SK-N-SH (cell line): ENCODE data around the gene SLC26A11. TPM values are rescaled to one million over a fixed set of nuclear protein-coding genes. Genes with fewer than 3 reads are reported as not detected.

ENCODE experiments used
- CTCF ChIA-PET: fragments of 300-600, 350-600 bp; formaldehyde crosslinking; extraction: SDS; loops from one replicate; lab custom pipeline; 2021; lab: Yijun Ruan, JAX
- POLR2A ChIA-PET: fragments of 350-600 bp; sonication (Branson Sonifier 250); formaldehyde crosslinking; extraction: SDS; loops from one replicate; lab custom pipeline; 2020; ENCODE audit warnings: antibody characterized with exemption, inconsistent platforms; lab: Yijun Ruan, JAX
- DNase-seq: peaks from one replicate; pipeline ENCODE4 v3.0.0; 2012
- H2AFZ ChIP-seq: fragments of 200-600 bp; sonication (generic); 2 replicates; pipeline ENCODE4 v1.8.1; 2016; ENCODE audit warnings: antibody characterized with exemption, mild to moderate bottlenecking, low read depth
- H3F3A ChIP-seq: fragments of 200-600 bp; sonication (generic); replicated peaks from 2 replicates; pipeline ENCODE3; 2016; ENCODE audit warnings: antibody characterized with exemption, mild to moderate bottlenecking; ENCODE audit not compliant: insufficient read depth
- H3K27ac ChIP-seq, 2 experiments: fragments of 200-500 bp in 1 of 2; fragments of 200-600 bp in 1 of 2; sonication (Bioruptor generic) in 1 of 2; sonication (generic), shearing (Covaris generic) in 1 of 2; 2 replicates each; pipeline versions ENCODE4 v1.5.1 to v1.6.1; 2014 to 2016; ENCODE audit warnings: low read depth in 2 of 2, inconsistent platforms in 1 of 2, low read length in 1 of 2, mild to moderate bottlenecking in 1 of 2, mixed read lengths in 1 of 2
- H3K27me3 ChIP-seq: fragments of 200-600 bp; sonication (generic), shearing (Covaris generic); 2 replicates; pipeline ENCODE4 v1.6.1; 2016; ENCODE audit warnings: mixed run types; ENCODE audit not compliant: insufficient read depth
- H3K36me3 ChIP-seq, 2 experiments: fragments of 200-500 bp in 1 of 2; fragments of 200-600 bp in 1 of 2; sonication (Bioruptor generic) in 1 of 2; sonication (generic) in 1 of 2; replicated peaks in 1 of 2; 2 replicates each; pipeline versions ENCODE3 to v1.5.1; 2014 to 2016; ENCODE audit warnings: low read length in 1 of 2, mild to moderate bottlenecking in 1 of 2; ENCODE audit not compliant: insufficient read depth in 2 of 2, control insufficient read depth in 1 of 2
- H3K4me1 ChIP-seq, 2 experiments: fragments of 200-500 bp in 1 of 2; fragments of 200-600 bp in 1 of 2; sonication (Bioruptor generic) in 1 of 2; sonication (generic), shearing (Covaris generic) in 1 of 2; 2 replicates each; pipeline versions ENCODE4 v1.5.1 to v1.6.1; 2014 to 2016; ENCODE audit warnings: low read depth in 1 of 2, low read length in 1 of 2, mixed run types in 1 of 2; ENCODE audit not compliant: insufficient read depth in 2 of 2, control insufficient read depth in 1 of 2
- H3K4me2 ChIP-seq: fragments of 200-600 bp; sonication (generic), shearing (Covaris generic); 2 replicates; pipeline ENCODE4 v1.6.1; 2017; ENCODE audit warnings: mixed run types
- H3K4me3 ChIP-seq, 2 experiments: fragments of 200-500 bp in 1 of 2; fragments of 200-600 bp in 1 of 2; sonication (Bioruptor generic) in 1 of 2; sonication (generic), shearing (Covaris generic) in 1 of 2; 2 replicates each; pipeline versions ENCODE4 v1.5.1 to v1.8.1; 2014 to 2016; ENCODE audit warnings: low read depth in 2 of 2, inconsistent platforms in 1 of 2, low read length in 1 of 2, mild to moderate bottlenecking in 1 of 2, mixed read lengths in 1 of 2, moderate library complexity in 1 of 2
- H3K79me2 ChIP-seq: fragments of 200-600 bp; sonication (generic); 2 replicates; pipeline ENCODE4 v1.8.1; 2017; ENCODE audit warnings: mild to moderate bottlenecking; ENCODE audit not compliant: insufficient read depth
- H3K9ac ChIP-seq: fragments of 200-600 bp; sonication (generic); 2 replicates; pipeline ENCODE4 v1.6.1; 2017; ENCODE audit warnings: mixed run types
- H3K9me2 ChIP-seq: fragments of 200-600 bp; sonication (generic); 2 replicates; pipeline ENCODE4 v1.6.1; 2017; ENCODE audit warnings: mixed run types
- H3K9me3 ChIP-seq: fragments of 200-600 bp; sonication (generic); 2 replicates; pipeline ENCODE4 v1.6.1; 2017; ENCODE audit warnings: mixed run types, mild to moderate bottlenecking, moderate library complexity
- H4K20me1 ChIP-seq: fragments of 200-600 bp; sonication (generic); 2 replicates; pipeline ENCODE4 v1.6.1; 2017; ENCODE audit warnings: mild to moderate bottlenecking, mixed run types; ENCODE audit not compliant: insufficient read depth
- ELF1 ChIP-seq: IDR thresholded peaks from 2 replicates; pipeline ENCODE4 v1.4.0; 2012
- EP300 ChIP-seq, 2 experiments: IDR thresholded peaks; 2 replicates each; pipeline versions ENCODE4 v1.4.0 to v1.6.1; 2012; ENCODE audit warnings: borderline replicate concordance in 1 of 2, low read depth in 1 of 2, low read length in 1 of 2
- EZH2phosphoT487 ChIP-seq: fragments of 200-600 bp; sonication (generic); IDR thresholded peaks from 2 replicates; pipeline ENCODE4 v1.6.1; 2017; ENCODE audit warnings: low read depth, mixed run types, mild to moderate bottlenecking, antibody characterized with exemption, moderate library complexity, borderline replicate concordance
- GATA2 ChIP-seq: sonication (generic); formaldehyde crosslinking; IDR thresholded peaks from 2 replicates; pipeline ENCODE4 v1.5.0; 2020; ENCODE audit warnings: mild to moderate bottlenecking, missing genetic modification reagents
- JUND ChIP-seq: IDR thresholded peaks from 2 replicates; pipeline ENCODE4 v1.4.0; 2012
- MXI1 ChIP-seq: IDR thresholded peaks from 2 replicates; pipeline ENCODE4 v1.6.1; 2012; ENCODE audit warnings: mild to moderate bottlenecking, low read depth, low read length, improper control_type of control experiment
- NFIC ChIP-seq: IDR thresholded peaks from 2 replicates; pipeline ENCODE4 v1.4.0; 2012; ENCODE audit warnings: borderline replicate concordance
- RCOR1 ChIP-seq: fragments of 150-350 bp; IDR thresholded peaks from 2 replicates; pipeline ENCODE4 v1.6.1; 2017; ENCODE audit warnings: antibody characterized with exemption, low read length
- REST ChIP-seq: IDR thresholded peaks from 2 replicates; pipeline ENCODE4 v1.6.1; 2012; ENCODE audit warnings: mild to moderate bottlenecking, low read depth, low read length, moderate library complexity
- RFX5 ChIP-seq: IDR thresholded peaks from 2 replicates; pipeline ENCODE4 v1.6.1; 2012; ENCODE audit warnings: mild to moderate bottlenecking, improper control_type of control experiment, low read length
- TAF1 ChIP-seq: IDR thresholded peaks from 2 replicates; pipeline ENCODE4 v1.6.1; 2012; ENCODE audit warnings: low read depth, mild to moderate bottlenecking, low read length, moderate library complexity, borderline replicate concordance
- TEAD4 ChIP-seq: IDR thresholded peaks from 2 replicates; pipeline ENCODE4 v1.4.0; 2012; ENCODE audit warnings: mild to moderate bottlenecking, borderline replicate concordance; ENCODE audit not compliant: insufficient read depth
- USF1 ChIP-seq: IDR thresholded peaks from 2 replicates; pipeline ENCODE4 v1.4.0; 2012; ENCODE audit warnings: low read depth, borderline replicate concordance
- YY1 ChIP-seq: IDR thresholded peaks from 2 replicates; pipeline ENCODE4 v1.4.0; 2012; ENCODE audit warnings: low read depth, mild to moderate bottlenecking
- ZBTB33 ChIP-seq: IDR thresholded peaks from 2 replicates; pipeline ENCODE4 v1.4.0; 2012; ENCODE audit warnings: low read depth, borderline replicate concordance
- WGBS: methylation state at CpG from one replicate; pipeline ENCODE4 v1.1.6; 2017; ENCODE audit warnings: low lambda C conversion rate; 5-methylcytosine and 5-hydroxymethylcytosine counted together
- polyA plus RNA-seq, 3 experiments: library from polyadenylated mRNA; depleted of rRNA; stranded (reverse); fragments of >200 nt; gene quantifications; 2 replicates each; pipeline ENCODE4 v1.2.3, GENCODE V29; 2012

Gene SLC26A11
- polyA plus RNA-seq, 1 of the 3 experiments (the other 2 are of a cell fraction), result 35.9 TPM

GRCh38 chr17:80189611-80190010 is 30.6 kb upstream of the SLC26A11 start:
- Histone ChIP-seq H4K20me1 (no peaks in the 10 kb centered on the region), H3K36me3 (no peaks in the 10 kb centered on the region), H3F3A (no peaks in the 10 kb centered on the region), H3K79me2 (no peaks in the 10 kb centered on the region)
- no peak for DNase-seq
- TF ChIP-seq YY1, result no peak
- TF ChIP-seq, all 33 proteins: peak for 0
- H3K9ac ChIP-seq, result no peak overlapping the region
- H3K4me2 ChIP-seq, result no peak overlapping the region
- H3K4me1 ChIP-seq, result no peaks in the 10 kb centered on the region; a peak in 1 of 4 replicates
- H3K9me3 ChIP-seq, result no peaks in the 10 kb centered on the region
- POLR2A ChIA-PET, result no interaction called here
- no peak overlapping the region for H2AFZ ChIP-seq
- CTCF ChIA-PET, result interaction anchor here (1.5 kb wide), 1 partner anchor 23 kb away, joined by 3 read pairs; no protein-coding TSS in a partner anchor
- 87% methylated on average over 15 of the region's 23 CpGs for WGBS
- H3K4me3 ChIP-seq, result no peak overlapping the region
- H3K27me3 ChIP-seq, result 0 out of 2 replicates have a peak, but pooled peaks cover 9% of the 10 kb centered on the region
- H3K9me2 ChIP-seq, result no peaks in the 10 kb centered on the region
- no peak overlapping the region for H3K27ac ChIP-seq

GRCh38 chr17:80190716-80191115 is 29.5 kb upstream of the SLC26A11 start:
- H3K27me3 ChIP-seq, result 0 out of 2 replicates have a peak, but pooled peaks cover 9% of the 10 kb centered on the region
- 79% methylated on average over 9 of the region's 10 CpGs for WGBS
- CTCF ChIA-PET, result interaction anchor here (1.1 to 2.0 kb wide), 3 partner anchors 8 to 911 kb away, joined by 3 to 6 read pairs (median 4); no protein-coding TSS in a partner anchor

More at GRCh38 chr17:80190716-80191115, 29.5 kb upstream of the SLC26A11 start:
- H3F3A ChIP-seq, result no peaks in the 10 kb centered on the region
- no peak overlapping the region for H3K9ac ChIP-seq
- H3K9me3 ChIP-seq, result no peaks in the 10 kb centered on the region
- no peak overlapping the region for H2AFZ ChIP-seq
- DNase-seq, result no peak
- POLR2A ChIA-PET, result no interaction called here
- no peak overlapping the region for H3K27ac ChIP-seq
- no peaks in the 10 kb centered on the region for H3K36me3 ChIP-seq
- no peak overlapping the region for H3K4me3 ChIP-seq
- no peaks in the 10 kb centered on the region; a peak in 1 of 4 replicates for H3K4me1 ChIP-seq
- H3K9me2 ChIP-seq, result no peaks in the 10 kb centered on the region
- no peaks in the 10 kb centered on the region for H3K79me2 ChIP-seq
- TF ChIP-seq MXI1 (no peak), EZH2phosphoT487 (no peak), JUND (no peak), USF1 (no peak), NFIC (no peak), RCOR1 (no peak), TAF1 (no peak), ZBTB33 (no peak), GATA2 (CRISPR knock-in tag) (no peak), TEAD4 (no peak), REST (no peak), ELF1 (no peak), EP300 (IDR thresholded peaks at IDR 0.05; ENCODE audit: borderline replicate concordance in 1 of 2, low read depth in 1 of 2, low read length in 1 of 2) (no peak), RFX5 (no peak)
- H3K4me2 ChIP-seq, result no peak overlapping the region
- no peaks in the 10 kb centered on the region for H4K20me1 ChIP-seq
